PC-3 (cell line): ENCODE results near the gene GPRC5D.

Experiments used
- CTCF ChIP-seq: fragments of 300-600 bp; sonication (generic); conservative IDR thresholded peaks from 2 replicates; pipeline ENCODE4 v1.5.1; 2017; ENCODE audit warnings: antibody characterized with exemption, low read depth, mild to moderate bottlenecking, low read length
- EZH2 ChIP-seq: fragments of 300-600 bp; sonication (generic); IDR thresholded peaks from one replicate; pipeline ENCODE4 v1.6.1; 2017; ENCODE audit warnings: antibody characterized with exemption, mild to moderate bottlenecking, low read length; ENCODE audit not compliant: unreplicated experiment
- EZH2phosphoT487 ChIP-seq: fragments of 300-600 bp; sonication (generic); IDR thresholded peaks from 2 replicates; pipeline ENCODE4 v1.6.1; 2018; ENCODE audit warnings: mild to moderate bottlenecking, antibody characterized with exemption, low read length, borderline replicate concordance

GRCh38 chr12:12993367-12993766, 41.4 kb upstream of the GPRC5D start:
- no peak for TF ChIP-seq CTCF
- TF ChIP-seq EZH2, result no peak
- TF ChIP-seq EZH2phosphoT487, result no peak
